ENCODE results near the gene CMBL.

The CMBL gene

DNA sequence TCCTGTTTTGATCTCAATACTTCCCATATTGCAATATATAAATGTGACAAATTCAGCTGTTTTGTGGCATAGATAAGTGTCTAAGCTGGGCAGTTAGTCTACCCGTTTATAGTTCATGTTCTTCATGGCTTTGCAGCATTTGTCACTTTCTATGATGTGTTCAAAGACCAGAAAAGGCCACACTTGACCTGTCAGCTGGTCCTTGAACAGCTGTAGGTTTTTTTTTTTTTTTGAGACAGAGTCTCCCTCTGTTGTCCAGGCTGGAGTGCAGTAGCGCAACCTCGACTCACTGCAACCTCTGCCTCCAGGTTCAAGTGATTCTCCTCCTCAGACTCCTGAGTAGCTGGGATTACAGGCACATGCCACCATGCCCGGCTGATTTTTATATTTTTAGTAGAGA lies 28.4 kb downstream of the CMBL start:
- Histone ChIP-seq H3K4me3 (ENCODE audit: low read length) (no peak overlapping the region), H3K36me3 (replicated peaks; ENCODE audit: low read depth, low read length) (no peaks in the 10 kb centered on the region), H3K27me3 (ENCODE audit: low read depth, low read length) (no peaks in the 10 kb centered on the region), H3K4me1 (ENCODE audit: low read length) (peaks cover 7% of the 10 kb centered on the region), H4K20me1 (ENCODE audit: insufficient read depth, low read length) (no peaks in the 10 kb centered on the region), H3K27ac (ENCODE audit: low read length) (no peak overlapping the region), H2AFZ (ENCODE audit: low read depth, low read length) (no peak overlapping the region), H3K9me3 (ENCODE audit: insufficient read depth, low read length) (no peaks in the 10 kb centered on the region), H3K4me2 (ENCODE audit: low read length) (no peak overlapping the region), H3K79me2 (ENCODE audit: low read length) (no peaks in the 10 kb centered on the region), H3K9ac (ENCODE audit: low read length) (no peak overlapping the region)
- TF ChIP-seq, protein P1, sequence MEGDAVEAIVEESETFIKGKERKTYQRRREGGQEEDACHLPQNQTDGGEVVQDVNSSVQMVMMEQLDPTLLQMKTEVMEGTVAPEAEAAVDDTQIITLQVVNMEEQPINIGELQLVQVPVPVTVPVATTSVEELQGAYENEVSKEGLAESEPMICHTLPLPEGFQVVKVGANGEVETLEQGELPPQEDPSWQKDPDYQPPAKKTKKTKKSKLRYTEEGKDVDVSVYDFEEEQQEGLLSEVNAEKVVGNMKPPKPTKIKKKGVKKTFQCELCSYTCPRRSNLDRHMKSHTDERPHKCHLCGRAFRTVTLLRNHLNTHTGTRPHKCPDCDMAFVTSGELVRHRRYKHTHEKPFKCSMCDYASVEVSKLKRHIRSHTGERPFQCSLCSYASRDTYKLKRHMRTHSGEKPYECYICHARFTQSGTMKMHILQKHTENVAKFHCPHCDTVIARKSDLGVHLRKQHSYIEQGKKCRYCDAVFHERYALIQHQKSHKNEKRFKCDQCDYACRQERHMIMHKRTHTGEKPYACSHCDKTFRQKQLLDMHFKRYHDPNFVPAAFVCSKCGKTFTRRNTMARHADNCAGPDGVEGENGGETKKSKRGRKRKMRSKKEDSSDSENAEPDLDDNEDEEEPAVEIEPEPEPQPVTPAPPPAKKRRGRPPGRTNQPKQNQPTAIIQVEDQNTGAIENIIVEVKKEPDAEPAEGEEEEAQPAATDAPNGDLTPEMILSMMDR (IDR thresholded peaks at IDR 0.05; ENCODE audit: low read depth, low read length), result no peak
- TF ChIP-seq EZH2phosphoT487 (IDR thresholded peaks at IDR 0.05; ENCODE audit: low read depth), result no peak

DNA sequence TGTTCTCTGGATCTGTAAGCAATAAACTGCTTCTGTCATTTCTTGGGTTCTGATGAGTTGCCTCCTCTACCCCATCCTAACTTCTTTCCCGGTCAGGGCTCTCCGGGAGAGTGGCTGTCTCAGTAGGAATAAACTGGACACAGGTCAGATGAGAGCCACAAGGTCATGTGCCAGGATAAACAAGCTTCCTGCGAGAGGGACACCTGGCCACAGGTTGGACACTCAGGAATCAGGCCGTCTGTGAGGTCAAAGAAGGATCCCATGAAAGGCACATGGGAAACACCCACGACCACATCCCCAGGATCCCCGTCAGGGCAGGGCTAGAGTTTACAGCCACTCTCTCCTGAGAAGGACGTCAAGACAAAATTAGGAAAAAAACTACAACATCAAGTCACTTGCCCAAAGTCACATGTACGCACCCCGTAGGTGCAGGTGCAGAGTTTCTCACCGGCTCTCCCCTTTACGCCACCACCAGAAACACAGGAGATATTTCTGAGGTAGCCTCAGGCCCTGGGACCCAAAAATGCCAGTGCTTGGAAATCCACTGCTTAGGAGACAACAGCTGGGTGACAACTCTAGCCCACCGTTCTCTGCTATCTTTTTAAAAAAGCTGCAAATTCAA lies 28.9 kb downstream of the CMBL start:
- H3K79me2 ChIP-seq (ENCODE audit: low read length), result no peaks in the 10 kb centered on the region
- H3K4me1 ChIP-seq (ENCODE audit: low read length), result peaks cover 3% of the 10 kb centered on the region
- no peak overlapping the region for H3K4me3 ChIP-seq (ENCODE audit: low read length)
- no peak overlapping the region for H2AFZ ChIP-seq (ENCODE audit: low read depth, low read length)
- no peaks in the 10 kb centered on the region for H3K9me3 ChIP-seq (ENCODE audit: insufficient read depth, low read length)
- no peaks in the 10 kb centered on the region for H3K36me3 ChIP-seq (replicated peaks; ENCODE audit: low read depth, low read length)
- TF ChIP-seq EZH2phosphoT487 (IDR thresholded peaks at IDR 0.05; ENCODE audit: low read depth), result no peak
- TF ChIP-seq, protein P1 (IDR thresholded peaks at IDR 0.05; ENCODE audit: low read depth, low read length), result no peak
- H3K9ac ChIP-seq (ENCODE audit: low read length), result no peak overlapping the region
- no peak overlapping the region for H3K27ac ChIP-seq (ENCODE audit: low read length)
- H4K20me1 ChIP-seq (ENCODE audit: insufficient read depth, low read length), result no peaks in the 10 kb centered on the region
- no peaks in the 10 kb centered on the region for H3K27me3 ChIP-seq (ENCODE audit: low read depth, low read length)
- H3K4me2 ChIP-seq (ENCODE audit: low read length), result no peak overlapping the region

DNA sequence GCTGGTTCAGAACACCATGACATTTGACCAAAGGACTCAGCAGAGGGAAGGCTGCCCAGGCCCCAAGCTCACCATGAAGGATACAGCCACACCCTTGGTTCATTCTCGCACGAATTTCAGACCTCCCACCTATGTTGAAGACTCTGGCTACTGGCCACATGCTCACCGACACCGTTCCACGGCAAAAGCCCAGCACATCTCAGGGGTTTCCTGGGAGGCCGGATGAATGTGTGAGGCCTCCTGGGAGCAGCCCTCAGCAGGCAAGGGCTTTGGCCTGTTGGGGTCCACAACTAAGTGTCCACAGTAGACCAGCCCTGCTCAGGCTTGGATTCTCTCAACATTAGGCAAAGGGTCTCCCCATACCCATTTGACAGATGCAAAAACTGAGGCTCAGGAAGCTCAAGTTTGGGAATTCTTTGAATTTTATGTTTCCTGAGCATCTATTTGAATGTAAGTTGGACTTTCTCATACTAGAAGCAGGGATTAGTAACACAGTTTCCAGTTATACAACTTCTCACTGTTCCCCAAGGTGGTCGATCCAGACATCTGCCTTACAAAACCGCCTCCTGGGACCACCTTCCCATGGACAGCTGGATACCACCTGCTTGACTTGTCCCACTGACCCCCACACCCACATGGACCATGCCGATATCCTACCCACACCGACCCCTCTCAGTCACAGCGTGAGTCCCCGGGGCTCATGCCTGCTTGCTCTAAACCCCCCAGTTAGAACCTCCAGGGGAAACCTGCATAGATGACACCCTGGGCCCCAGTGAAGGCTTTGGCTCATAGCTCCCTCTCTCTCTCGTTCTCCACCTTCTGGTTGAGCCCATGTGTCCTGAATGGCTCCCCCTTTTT lies 29.7 kb downstream of the CMBL start:
- Histone ChIP-seq H3K27ac (ENCODE audit: low read length) (no peak overlapping the region), H4K20me1 (ENCODE audit: insufficient read depth, low read length) (no peaks in the 10 kb centered on the region), H3K79me2 (ENCODE audit: low read length) (no peaks in the 10 kb centered on the region), H3K4me2 (ENCODE audit: low read length) (no peak overlapping the region), H3K9me3 (ENCODE audit: insufficient read depth, low read length) (no peaks in the 10 kb centered on the region), H2AFZ (ENCODE audit: low read depth, low read length) (no peak overlapping the region), H3K36me3 (replicated peaks; ENCODE audit: low read depth, low read length) (no peaks in the 10 kb centered on the region), H3K4me1 (ENCODE audit: low read length) (no peaks in the 10 kb centered on the region), H3K9ac (ENCODE audit: low read length) (no peak overlapping the region), H3K4me3 (ENCODE audit: low read length) (no peak overlapping the region), H3K27me3 (ENCODE audit: low read depth, low read length) (no peaks in the 10 kb centered on the region)
- TF ChIP-seq, protein P1 (IDR thresholded peaks at IDR 0.05; ENCODE audit: low read depth, low read length), result no peak
- TF ChIP-seq EZH2phosphoT487 (IDR thresholded peaks at IDR 0.05; ENCODE audit: low read depth), result no peak

DNA sequence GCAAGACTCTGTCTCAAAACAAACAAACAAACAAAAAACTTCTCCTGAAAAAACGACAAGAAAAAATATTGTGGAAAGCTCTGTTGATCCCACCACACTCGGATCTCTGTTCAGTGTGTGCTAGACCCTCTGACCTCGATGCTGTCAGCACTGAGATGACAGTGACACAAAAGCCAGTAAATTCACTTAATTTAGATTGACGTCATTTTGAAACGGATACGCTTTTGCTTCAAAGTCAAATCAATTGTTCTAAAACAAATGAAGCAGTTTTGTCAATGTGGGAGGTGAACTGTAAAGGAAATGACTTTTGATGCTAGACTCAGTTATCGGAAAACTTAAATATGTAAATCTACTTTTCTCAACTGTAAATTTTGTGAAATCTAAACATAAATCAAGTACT lies 31.0 kb downstream of the CMBL start:
- no peak for TF ChIP-seq EZH2phosphoT487 (IDR thresholded peaks at IDR 0.05; ENCODE audit: low read depth)
- TF ChIP-seq, protein P1 (IDR thresholded peaks at IDR 0.05; ENCODE audit: low read depth, low read length), result no peak
- no peaks in the 10 kb centered on the region for H3K27me3 ChIP-seq (ENCODE audit: low read depth, low read length)

More for the DNA sequence above, 31.0 kb downstream of the CMBL start:
- Histone ChIP-seq H4K20me1 (ENCODE audit: insufficient read depth, low read length) (no peaks in the 10 kb centered on the region), H2AFZ (ENCODE audit: low read depth, low read length) (no peak overlapping the region), H3K9me3 (ENCODE audit: insufficient read depth, low read length) (no peaks in the 10 kb centered on the region), H3K4me1 (ENCODE audit: low read length) (no peaks in the 10 kb centered on the region), H3K4me2 (ENCODE audit: low read length) (no peak overlapping the region), H3K9ac (ENCODE audit: low read length) (no peak overlapping the region), H3K27ac (ENCODE audit: low read length) (no peak overlapping the region), H3K79me2 (ENCODE audit: low read length) (no peaks in the 10 kb centered on the region), H3K36me3 (replicated peaks; ENCODE audit: low read depth, low read length) (no peaks in the 10 kb centered on the region), H3K4me3 (ENCODE audit: low read length) (no peak overlapping the region)

Measured in OCI-LY3 (cell line).